Fibroblast of the conjunctiva (primary cell): Measurements from ENCODE around the gene SCGB1D4.

Experiments used
- DNase-seq: peaks from one replicate; pipeline ENCODE4 v3.0.0-alpha.2; 2010; ENCODE audit warnings: low read depth

SCGB1D4 gene

DNA sequence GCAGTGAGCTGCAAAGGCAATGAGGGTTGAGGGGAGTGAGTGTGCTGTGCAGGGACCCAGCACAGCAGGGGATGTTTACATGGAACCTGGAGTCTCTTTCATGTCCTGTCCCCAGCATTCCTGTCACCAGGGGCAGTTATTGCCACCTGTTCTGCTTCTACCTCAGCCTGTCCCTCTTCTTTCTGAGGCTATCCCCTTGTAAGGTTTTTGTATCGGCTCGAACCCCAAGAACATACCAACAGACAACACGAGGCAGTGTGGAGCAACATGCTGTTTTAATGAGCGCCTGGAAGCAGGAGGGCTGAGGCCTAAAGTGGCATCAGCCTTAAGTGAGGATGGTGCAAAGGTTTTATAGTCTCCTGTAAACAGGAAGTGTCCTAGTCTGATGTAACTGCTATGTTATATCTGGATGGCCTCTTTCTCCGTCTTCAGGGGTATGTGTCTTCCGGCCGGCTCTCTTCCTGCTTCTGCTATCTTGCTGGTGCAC, 25.0 kb downstream of the SCGB1D4 start:
- DNase-seq: no peak

DNA sequence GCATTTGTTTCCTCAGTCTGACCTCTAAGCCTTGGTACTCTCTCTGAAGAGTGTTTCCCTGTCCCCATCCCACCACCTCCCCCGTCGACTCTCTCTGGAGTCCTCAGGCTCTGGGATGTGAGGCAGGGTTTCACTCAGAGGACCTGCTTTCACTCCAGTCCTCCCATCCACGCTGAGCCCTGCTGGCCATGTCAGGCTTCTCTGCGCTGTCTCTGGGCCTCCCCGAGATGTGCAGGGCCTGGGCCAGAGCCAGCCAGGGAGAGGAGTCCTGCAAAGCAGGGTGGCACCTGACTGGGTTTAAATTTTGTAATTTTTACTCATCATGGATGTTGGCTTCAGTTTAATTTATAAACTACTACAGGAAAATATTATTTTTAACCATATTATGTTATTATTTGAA, 25.6 kb downstream of the SCGB1D4 start:
- no peak for DNase-seq

DNA sequence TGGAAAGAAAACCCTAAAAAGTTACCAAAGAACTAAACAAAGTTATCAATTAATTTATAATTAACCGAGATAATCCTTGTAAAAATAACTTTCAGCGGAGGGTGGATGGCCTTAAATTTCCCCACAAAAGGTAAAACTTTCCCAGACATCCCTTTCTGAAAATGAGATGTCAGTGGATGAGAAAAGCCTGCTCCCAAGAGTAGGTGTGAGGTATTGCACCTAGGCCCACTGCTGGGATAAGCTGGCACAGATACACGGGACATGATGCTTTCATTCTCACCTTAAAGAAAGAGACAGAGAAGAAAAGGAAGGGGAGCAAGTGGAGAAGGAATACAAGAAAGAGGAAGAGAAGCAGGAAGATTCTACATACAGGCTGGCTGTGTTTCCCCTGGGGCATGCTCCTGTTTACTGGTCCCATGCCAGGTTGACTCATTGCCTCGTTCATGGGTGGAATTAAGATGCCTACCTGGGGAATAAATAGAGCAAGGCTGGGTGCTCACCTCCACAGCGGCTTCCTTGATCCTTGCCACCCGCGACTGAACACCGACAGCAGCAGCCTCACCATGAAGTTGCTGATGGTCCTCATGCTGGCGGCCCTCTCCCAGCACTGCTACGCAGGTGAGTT, 29.1 kb downstream of the SCGB1D4 start, which contains the start of gene SCGB2A2:
Gene SCGB2A2, plus strand, starts transcription at position 505 of the 625 bp plus-strand sequence. Its CDS starts 59 bp downstream, at position 564.
- no peak for DNase-seq

DNA sequence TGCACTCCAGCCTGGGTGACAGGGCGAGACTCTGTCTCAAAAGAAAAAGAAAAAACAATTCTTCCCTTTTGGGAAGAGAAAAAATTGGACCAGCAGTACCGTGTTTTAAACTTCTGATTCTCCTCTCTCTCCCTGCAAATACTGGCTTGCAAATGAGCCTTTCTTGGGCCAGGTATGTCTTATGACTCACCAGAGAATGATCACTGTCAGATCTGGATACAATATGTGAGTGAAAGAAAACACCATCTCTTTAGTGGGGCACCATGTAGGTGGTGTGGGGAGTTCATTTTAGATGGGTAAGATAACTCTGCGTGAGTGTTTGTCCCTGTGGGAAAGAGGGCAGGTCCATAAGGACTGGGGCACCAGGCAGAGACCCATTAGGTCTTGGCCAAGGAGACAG, 31.3 kb downstream of the SCGB1D4 start:
- DNase-seq: no peak

DNA sequence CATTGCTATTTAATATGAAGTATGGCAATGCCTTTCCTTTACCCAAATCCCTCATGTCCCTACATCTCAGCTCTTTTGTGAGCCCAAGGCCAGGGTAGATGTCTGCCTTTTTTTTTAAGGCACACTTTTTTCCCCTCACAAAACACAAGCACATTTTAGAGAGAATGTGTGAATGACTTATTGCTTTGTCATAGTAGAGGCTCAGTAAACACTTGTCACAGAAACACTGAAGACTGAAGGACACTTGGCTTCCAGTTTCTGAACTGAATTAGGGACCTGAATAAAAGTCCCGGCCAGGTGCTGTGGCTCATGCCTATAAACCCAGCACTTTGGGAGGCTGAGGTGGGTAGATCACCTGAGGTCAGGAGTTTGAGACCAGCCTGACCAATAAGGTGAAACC, 31.8 kb downstream of the SCGB1D4 start:
- no peak for DNase-seq

DNA sequence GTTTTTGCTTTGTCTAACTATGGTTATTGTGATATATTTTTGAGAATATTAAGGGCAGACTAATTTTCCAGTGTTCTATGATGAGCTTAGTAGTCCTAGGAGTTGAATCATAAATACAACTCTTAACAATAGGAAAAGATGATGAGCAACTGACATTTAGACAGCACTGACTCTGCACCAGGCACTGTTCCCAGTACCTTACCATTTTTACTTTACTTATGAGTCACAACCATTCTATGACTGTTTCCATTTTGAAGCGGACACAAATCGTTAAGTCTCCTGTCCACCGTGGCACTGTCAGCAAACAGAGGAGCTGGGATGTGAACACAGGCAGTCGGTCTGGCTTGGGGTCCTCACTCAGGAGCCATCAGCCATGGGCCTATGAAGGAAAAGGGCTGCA, 32.3 kb downstream of the SCGB1D4 start:
- no peak for DNase-seq

DNA sequence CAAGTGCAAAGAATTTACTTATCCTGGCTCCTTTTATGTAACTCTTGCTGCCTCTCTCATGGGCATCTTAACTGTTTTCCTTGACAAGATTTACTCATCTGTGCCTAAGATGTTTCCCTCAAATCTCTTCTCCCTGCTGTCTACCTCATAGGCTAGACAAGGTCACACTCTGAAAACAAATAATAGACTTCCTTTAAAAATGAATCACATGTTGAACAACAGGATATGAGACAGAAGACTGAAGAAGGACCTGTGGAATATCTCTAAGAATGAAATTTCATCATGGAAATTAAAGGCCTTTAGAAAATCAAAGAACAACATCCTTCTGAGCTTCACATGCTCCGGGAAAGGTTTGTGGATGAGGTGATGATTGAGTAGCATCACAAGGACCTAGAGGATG, 34.9 kb downstream of the SCGB1D4 start:
- DNase-seq: no peak

DNA sequence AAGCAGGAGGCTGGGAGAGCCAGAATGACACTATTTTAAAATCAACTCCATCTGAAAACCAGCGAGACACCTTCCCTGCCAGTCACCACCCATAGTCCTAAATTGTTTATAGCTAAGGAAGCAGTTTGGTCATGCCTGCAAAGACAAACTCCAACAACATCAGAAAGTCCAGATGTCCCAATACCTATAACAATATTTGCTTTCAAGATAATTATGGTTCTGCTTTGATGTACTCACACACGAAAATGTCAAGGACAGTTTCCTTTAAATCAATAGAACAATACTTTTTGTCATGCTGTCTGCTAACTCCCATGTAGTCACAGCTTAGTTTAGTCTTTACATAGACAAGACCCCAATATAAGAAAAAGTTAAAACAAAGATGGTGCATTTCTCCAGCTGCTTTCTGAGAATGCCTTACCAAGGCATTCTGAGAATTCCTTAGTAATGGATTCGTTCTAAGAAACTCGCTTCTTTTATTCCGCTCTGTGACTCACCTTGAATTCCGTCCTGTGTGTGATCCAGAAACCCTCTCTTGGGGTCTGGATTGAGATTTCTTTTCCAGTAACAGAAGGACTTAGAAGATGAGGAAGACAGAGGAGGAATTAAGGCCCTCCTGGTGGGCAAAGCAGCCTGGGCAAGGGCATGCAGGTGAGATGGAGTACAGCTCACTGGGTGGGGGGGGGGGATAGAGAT, 38.5 kb downstream of the SCGB1D4 start:
- DNase-seq: no peak

DNA sequence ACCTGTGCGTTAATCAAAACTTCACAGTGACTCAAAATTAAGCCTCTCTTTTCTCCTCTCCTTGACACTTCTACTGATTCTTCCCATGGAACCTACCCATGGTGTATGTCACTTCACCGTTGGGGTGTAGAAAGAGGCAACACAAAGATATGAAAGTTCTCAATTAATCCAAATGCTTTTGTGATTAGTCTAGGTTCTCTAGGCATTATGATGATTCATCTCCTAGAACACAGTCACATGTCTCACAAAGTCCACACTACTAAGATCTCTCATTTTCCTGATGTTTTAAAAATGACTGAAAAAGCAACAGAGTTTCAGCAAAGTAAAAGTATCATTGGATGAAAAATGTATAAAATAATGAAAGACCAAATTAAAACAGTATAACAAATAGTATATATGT, 42.6 kb downstream of the SCGB1D4 start:
- no peak for DNase-seq

DNA sequence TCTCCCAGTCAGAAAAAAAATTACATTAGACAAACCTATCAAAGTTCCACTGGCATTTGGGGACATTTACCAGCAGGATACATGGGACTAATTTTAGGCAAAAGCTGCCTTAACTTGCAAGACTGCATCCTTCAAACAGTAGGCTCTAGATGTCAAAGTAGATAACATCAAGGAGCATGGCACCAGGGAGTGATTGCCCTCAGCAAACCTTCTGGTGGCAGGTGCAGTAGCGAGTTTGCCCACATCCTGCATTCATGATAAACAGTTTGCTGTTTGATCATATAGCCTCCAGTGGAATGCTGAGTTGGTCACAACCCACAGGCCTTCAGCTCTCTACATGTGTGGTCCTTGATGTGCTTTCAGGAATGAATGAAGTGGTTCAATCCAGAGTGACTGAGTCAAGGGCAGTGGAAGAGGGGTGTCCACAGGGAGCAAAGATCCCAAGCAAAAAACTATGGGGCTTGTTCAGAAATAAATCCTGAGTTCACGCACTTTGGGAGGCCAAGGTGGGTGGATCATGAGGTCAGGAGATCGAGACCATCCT, 44.8 kb downstream of the SCGB1D4 start:
- DNase-seq: no peak

DNA sequence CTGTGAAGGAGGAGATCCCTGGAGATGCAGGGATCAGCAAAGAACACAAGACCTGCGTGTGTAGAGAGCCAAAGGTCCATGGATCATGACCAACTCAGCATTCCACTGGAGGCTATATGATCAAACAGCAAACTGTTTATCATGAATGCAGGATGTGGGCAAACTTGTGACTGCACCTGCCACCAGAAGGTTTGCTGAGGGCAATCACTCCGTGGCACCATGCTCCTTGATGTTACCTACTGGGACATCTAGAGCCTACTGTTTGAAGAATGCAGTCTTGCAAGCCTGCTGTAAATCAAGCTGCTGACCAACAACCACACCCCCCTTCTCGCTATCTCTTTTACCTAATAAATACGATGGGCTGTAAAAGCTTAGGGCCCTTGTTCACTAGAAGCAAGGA, 47.2 kb downstream of the SCGB1D4 start:
- DNase-seq: no peak
